ENCODE measurements around the gene CCDC192. TPM values are rescaled to one million over a fixed set of nuclear protein-coding genes. Genes with fewer than 3 reads are reported as not detected.

The CCDC192 gene
- total RNA-seq, 1 donor from 2014 or later, result 1.3 TPM

DNA sequence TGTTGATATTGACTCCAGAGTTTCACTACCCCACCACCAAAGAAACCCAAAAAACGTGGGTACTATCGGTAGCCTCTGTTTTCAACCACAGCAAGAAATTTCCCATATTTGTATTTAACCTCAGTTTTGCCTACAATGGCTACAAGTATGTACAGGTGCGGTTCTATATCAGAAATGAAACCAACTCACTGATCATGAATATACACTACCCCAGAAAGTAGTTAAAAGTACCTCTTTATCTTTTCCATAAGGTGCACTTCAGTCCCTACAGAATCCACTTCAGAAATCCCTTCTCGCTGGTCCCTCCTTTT, 239.8 kb downstream of the CCDC192 start:
- H3K4me3 Mint-ChIP-seq, result no peak overlapping the region
- DNase-seq (ENCODE audit: low read depth, low spot score), result no peak
- no peaks in the 10 kb centered on the region for H3K36me3 Mint-ChIP-seq (ENCODE audit: low read depth)
- H3K27me3 Mint-ChIP-seq (ENCODE audit: low read depth), result no peaks in the 10 kb centered on the region
- TF ChIP-seq, protein P1, sequence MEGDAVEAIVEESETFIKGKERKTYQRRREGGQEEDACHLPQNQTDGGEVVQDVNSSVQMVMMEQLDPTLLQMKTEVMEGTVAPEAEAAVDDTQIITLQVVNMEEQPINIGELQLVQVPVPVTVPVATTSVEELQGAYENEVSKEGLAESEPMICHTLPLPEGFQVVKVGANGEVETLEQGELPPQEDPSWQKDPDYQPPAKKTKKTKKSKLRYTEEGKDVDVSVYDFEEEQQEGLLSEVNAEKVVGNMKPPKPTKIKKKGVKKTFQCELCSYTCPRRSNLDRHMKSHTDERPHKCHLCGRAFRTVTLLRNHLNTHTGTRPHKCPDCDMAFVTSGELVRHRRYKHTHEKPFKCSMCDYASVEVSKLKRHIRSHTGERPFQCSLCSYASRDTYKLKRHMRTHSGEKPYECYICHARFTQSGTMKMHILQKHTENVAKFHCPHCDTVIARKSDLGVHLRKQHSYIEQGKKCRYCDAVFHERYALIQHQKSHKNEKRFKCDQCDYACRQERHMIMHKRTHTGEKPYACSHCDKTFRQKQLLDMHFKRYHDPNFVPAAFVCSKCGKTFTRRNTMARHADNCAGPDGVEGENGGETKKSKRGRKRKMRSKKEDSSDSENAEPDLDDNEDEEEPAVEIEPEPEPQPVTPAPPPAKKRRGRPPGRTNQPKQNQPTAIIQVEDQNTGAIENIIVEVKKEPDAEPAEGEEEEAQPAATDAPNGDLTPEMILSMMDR (conservative IDR thresholded peaks at IDR 0.05), result no peak
- peaks cover 6% of the 10 kb centered on the region for H3K9me3 Mint-ChIP-seq
- H3K27ac Mint-ChIP-seq (ENCODE audit: unreplicated experiment), result no peak overlapping the region
- peaks cover 29% of the 10 kb centered on the region for H3K4me1 Mint-ChIP-seq

DNA sequence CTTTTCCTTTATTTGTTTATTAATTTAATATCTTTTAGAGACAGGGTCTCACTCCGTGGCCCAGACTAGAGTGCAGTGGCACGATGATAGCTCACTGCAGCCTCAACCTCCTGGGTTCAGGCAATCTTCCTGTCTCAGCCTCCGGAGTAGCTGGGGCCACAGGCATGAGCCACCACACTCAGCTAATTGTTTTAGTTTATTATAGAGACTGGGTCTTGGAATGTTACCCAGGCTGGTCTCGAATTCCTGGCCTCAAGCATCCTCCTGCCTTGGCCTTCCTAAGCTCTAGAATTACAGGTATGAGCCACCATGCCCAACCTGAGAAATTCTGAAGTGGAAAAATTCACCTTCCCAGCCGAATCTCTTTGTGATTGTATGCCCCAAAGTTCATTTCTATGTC, 240.9 kb downstream of the CCDC192 start:
- no peak overlapping the region for H3K4me3 Mint-ChIP-seq
- DNase-seq (ENCODE audit: low read depth, low spot score), result no peak
- H3K36me3 Mint-ChIP-seq (ENCODE audit: low read depth), result no peaks in the 10 kb centered on the region
- TF ChIP-seq, protein P1 (conservative IDR thresholded peaks at IDR 0.05), result no peak
- H3K9me3 Mint-ChIP-seq, result peaks cover 6% of the 10 kb centered on the region
- H3K27me3 Mint-ChIP-seq (ENCODE audit: low read depth), result no peaks in the 10 kb centered on the region
- H3K4me1 Mint-ChIP-seq, result peaks cover 29% of the 10 kb centered on the region
- no peak overlapping the region for H3K27ac Mint-ChIP-seq (ENCODE audit: unreplicated experiment)

DNA sequence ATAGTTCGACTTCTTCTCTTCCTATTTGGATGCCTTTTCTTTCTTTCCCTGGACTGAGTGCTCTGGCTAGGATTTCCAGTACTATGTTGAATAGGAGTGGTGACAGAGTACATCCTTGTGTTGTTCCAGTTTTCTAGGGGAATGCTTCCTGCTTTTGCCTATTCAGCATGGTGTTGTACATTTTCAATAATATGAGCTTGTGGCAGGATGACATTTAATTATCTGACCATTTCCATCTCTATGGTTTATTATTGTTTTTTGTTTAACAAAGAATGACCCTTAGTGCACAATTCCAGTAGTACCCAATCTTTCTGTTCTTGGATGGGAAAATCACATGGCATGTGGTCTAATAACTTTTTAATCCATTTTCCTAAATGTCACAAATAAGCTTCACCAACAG, 244.8 kb downstream of the CCDC192 start:
- TF ChIP-seq, protein P1 (conservative IDR thresholded peaks at IDR 0.05), result no peak
- Mint-ChIP-seq H3K9me3 (peaks cover 6% of the 10 kb centered on the region), H3K27me3 (ENCODE audit: low read depth) (no peaks in the 10 kb centered on the region), H3K27ac (ENCODE audit: unreplicated experiment) (no peak overlapping the region), H3K4me3 (no peak overlapping the region), H3K36me3 (ENCODE audit: low read depth) (no peaks in the 10 kb centered on the region), H3K4me1 (peaks cover 9% of the 10 kb centered on the region)
- no peak for DNase-seq (ENCODE audit: low read depth, low spot score)

DNA sequence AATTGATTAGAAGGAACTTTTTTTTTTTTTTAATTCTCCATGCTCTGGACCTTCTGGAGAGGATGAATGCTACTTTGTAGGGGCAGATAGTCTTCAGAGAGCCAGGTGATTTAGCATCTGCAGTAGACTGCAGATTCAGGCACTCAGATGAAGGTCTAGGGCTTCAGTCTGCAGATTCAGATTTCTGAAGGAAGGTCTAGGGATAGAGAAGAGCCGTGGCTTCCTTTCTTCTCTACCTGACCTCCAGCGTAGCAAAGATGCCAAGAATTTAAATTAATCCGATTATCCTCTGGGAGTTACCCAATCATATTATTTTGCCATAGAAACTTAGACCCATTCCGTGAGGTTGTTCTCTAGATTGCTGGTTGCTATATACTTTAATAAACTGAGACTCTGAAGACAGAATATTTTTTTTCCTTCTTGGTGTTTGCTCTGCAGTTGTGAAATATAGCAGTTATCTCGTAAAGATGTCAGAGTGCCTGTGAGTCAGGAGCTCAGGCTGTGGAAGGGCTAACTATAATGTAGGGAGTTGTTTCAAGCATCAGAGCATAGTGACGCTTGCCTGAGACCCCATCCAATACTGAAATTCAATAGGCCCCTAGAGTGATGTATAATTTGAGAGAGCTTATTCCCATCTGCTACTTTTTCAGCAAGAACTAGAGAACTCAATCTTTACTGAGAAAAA, 247.7 kb downstream of the CCDC192 start:
- peaks cover 6% of the 10 kb centered on the region for H3K9me3 Mint-ChIP-seq
- no peak for DNase-seq (ENCODE audit: low read depth, low spot score)
- no peak overlapping the region for H3K4me3 Mint-ChIP-seq
- no peak overlapping the region for H3K27ac Mint-ChIP-seq (ENCODE audit: unreplicated experiment)
- TF ChIP-seq, protein P1 (conservative IDR thresholded peaks at IDR 0.05), result no peak
- no peaks in the 10 kb centered on the region for H3K36me3 Mint-ChIP-seq (ENCODE audit: low read depth)
- H3K27me3 Mint-ChIP-seq (ENCODE audit: low read depth), result no peaks in the 10 kb centered on the region
- H3K4me1 Mint-ChIP-seq, result no peaks in the 10 kb centered on the region

DNA sequence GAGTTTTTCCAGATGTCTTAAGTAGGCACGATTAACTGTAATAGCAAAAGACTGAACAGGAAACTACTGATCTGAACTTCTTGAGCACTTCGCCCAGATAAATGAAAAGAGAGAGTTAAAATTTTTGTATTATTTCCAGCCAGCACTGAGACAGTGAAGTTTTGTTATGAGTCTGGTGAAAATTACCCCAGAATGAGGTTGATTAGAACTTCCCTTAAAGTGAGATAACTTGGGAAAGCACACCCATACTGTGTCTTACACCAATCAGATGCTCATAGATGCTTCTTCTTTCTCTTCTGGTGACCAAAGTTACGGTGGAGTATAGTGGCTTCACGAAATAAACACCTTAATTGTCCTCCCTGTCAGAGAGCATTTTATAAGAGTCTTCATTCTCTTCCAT, 248.6 kb downstream of the CCDC192 start:
- no peak for DNase-seq (ENCODE audit: low read depth, low spot score)
- H3K4me1 Mint-ChIP-seq, result no peaks in the 10 kb centered on the region
- H3K4me3 Mint-ChIP-seq, result no peak overlapping the region
- H3K27ac Mint-ChIP-seq (ENCODE audit: unreplicated experiment), result no peak overlapping the region
- peaks cover 3% of the 10 kb centered on the region for H3K9me3 Mint-ChIP-seq
- H3K27me3 Mint-ChIP-seq (ENCODE audit: low read depth), result no peaks in the 10 kb centered on the region
- TF ChIP-seq, protein P1 (conservative IDR thresholded peaks at IDR 0.05), result no peak
- H3K36me3 Mint-ChIP-seq (ENCODE audit: low read depth), result no peaks in the 10 kb centered on the region
